Trophoblast cell (in vitro differentiated cells and primary cell): Measurements from ENCODE around the gene TPD52L1.
A peak's percentile ranks its signal among the peaks of the same experiment; 100 is the strongest.

Source experiments
- DNase-seq, 2 donors: peaks; one replicate each; pipeline ENCODE4 v3.0.0-alpha.2; 2016
- H2AFZ ChIP-seq: 2 replicates; pipeline ENCODE4 v1.6.1; 2013; ENCODE audit warnings: low read length, moderate library complexity, mild to moderate bottlenecking; ENCODE audit not compliant: insufficient read depth, poor library complexity
- H2AK5ac ChIP-seq: 2 replicates; pipeline ENCODE4 v1.6.1; 2013; ENCODE audit warnings: mild to moderate bottlenecking, low read length
- H2BK120ac ChIP-seq: 2 replicates; pipeline ENCODE4 v1.6.1; 2013; ENCODE audit warnings: low read length, mild to moderate bottlenecking, moderate library complexity; ENCODE audit not compliant: insufficient read depth, poor library complexity
- H2BK12ac ChIP-seq: 2 replicates; pipeline ENCODE4 v1.6.1; 2013; ENCODE audit warnings: mild to moderate bottlenecking, low read length, moderate library complexity
- H2BK5ac ChIP-seq: 2 replicates; pipeline ENCODE4 v1.6.1; 2013; ENCODE audit warnings: low read length, low read depth, moderate library complexity, mild to moderate bottlenecking; ENCODE audit not compliant: poor library complexity
- H3K14ac ChIP-seq: 2 replicates; pipeline ENCODE4 v1.6.1; 2013; ENCODE audit warnings: mild to moderate bottlenecking, low read length
- H3K18ac ChIP-seq: 2 replicates; pipeline ENCODE4 v1.6.1; 2013; ENCODE audit warnings: mild to moderate bottlenecking, low read length
- H3K23ac ChIP-seq: 2 replicates; pipeline ENCODE4 v1.6.1; 2013; ENCODE audit warnings: low read length
- H3K27ac ChIP-seq: 2 replicates; pipeline ENCODE4 v1.5.1; 2013; ENCODE audit warnings: low read depth, mild to moderate bottlenecking, inconsistent platforms, low read length, moderate library complexity
- H3K27me3 ChIP-seq: 2 replicates; pipeline ENCODE4 v1.6.1; 2013; ENCODE audit warnings: inconsistent platforms, mild to moderate bottlenecking, low read length, moderate library complexity; ENCODE audit not compliant: insufficient read depth
- H3K36me3 ChIP-seq, 2 experiments: 1 replicate in 1 of 2; 2 replicates in 1 of 2; pipeline ENCODE4 v1.6.1; 2013; ENCODE audit warnings: low read length in 2 of 2, mild to moderate bottlenecking in 2 of 2, moderate library complexity in 1 of 2; ENCODE audit not compliant: insufficient read depth in 2 of 2, control insufficient read depth in 1 of 2
- H3K4ac ChIP-seq: 2 replicates; pipeline ENCODE4 v1.6.1; 2013; ENCODE audit warnings: low read depth, mild to moderate bottlenecking, low read length, moderate library complexity
- H3K4me1 ChIP-seq, 2 experiments: 1 replicate in 1 of 2; 2 replicates in 1 of 2; pipeline ENCODE4 v1.6.1; 2013; ENCODE audit warnings: low read length in 2 of 2, mild to moderate bottlenecking in 2 of 2, moderate library complexity in 1 of 2; ENCODE audit not compliant: insufficient read depth in 2 of 2, control insufficient read depth in 1 of 2
- H3K4me2 ChIP-seq: 2 replicates; pipeline ENCODE4 v1.6.1; 2013; ENCODE audit warnings: inconsistent platforms, mild to moderate bottlenecking, low read length, moderate library complexity
- H3K4me3 ChIP-seq: 2 replicates; pipeline ENCODE4 v1.5.1; 2013; ENCODE audit warnings: mild to moderate bottlenecking, low read depth, low read length, inconsistent platforms
- H3K79me1 ChIP-seq: one replicate; pipeline ENCODE4 v1.6.1; 2013; ENCODE audit warnings: low read length
- H3K79me2 ChIP-seq: 2 replicates; pipeline ENCODE4 v1.6.1; 2013; ENCODE audit warnings: low read length, mild to moderate bottlenecking; ENCODE audit not compliant: control insufficient read depth, insufficient read depth, poor library complexity
- H3K9ac ChIP-seq: 2 replicates; pipeline ENCODE4 v1.6.1; 2013; ENCODE audit warnings: mild to moderate bottlenecking, low read length
- H3K9me3 ChIP-seq: 2 replicates; pipeline ENCODE4 v1.6.1; 2013; ENCODE audit warnings: low read depth, mild to moderate bottlenecking, control low read depth, inconsistent platforms, low read length; ENCODE audit not compliant: insufficient read depth
- H4K12ac ChIP-seq: 2 replicates; pipeline ENCODE4 v1.6.1; 2013; ENCODE audit warnings: low read depth, mild to moderate bottlenecking, low read length, moderate library complexity
- H4K8ac ChIP-seq: 2 replicates; pipeline ENCODE4 v1.6.1; 2013; ENCODE audit warnings: low read depth, mild to moderate bottlenecking, low read length, moderate library complexity
- H4K91ac ChIP-seq: one replicate; pipeline ENCODE4 v1.6.1; 2013; ENCODE audit warnings: low read depth, mild to moderate bottlenecking, low read length, moderate library complexity
- WGBS: extraction: QIAGEN DNeasy Blood & Tissue Kit; methylation state at CpG from one replicate; pipeline ENCODE4 v1.1.7; 2013; ENCODE audit warnings: missing lambda C conversion rate; ENCODE audit not compliant: insufficient read length, insufficient coverage; ENCODE audit errors: extremely low coverage; 5-methylcytosine and 5-hydroxymethylcytosine counted together

TPD52L1 gene

DNA sequence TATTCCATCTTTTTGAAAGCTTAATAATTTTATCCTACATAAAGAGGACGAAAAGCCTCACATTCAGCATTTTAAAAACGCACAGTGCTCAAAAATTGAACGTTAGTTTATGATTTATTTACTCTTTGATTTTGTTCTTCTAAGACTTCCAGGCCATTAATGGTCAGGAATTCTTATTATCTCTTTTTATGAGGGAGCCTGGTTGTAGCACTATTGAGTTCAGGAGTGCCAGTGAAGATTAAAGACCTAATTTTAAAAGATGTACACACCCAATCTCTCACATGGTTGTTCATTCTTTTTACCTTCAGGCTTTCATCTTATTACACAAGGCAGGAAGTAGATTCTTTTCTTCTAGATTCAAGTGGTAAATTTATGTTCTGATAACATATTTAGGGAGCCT lies 79.6 kb downstream of the TPD52L1 start:
- H2AK5ac ChIP-seq, result no peak overlapping the region
- H3K4me2 ChIP-seq, result no peak overlapping the region
- H4K12ac ChIP-seq, result no peak overlapping the region
- no CpG with 5 or more reads among the region's 3 CpGs for WGBS
- no peak overlapping the region for H4K8ac ChIP-seq
- no peak overlapping the region for H3K23ac ChIP-seq
- no peak overlapping the region for H3K4ac ChIP-seq
- no peaks in the 10 kb centered on the region for H3K79me2 ChIP-seq
- H3K14ac ChIP-seq, result no peak overlapping the region
- H2BK120ac ChIP-seq, result no peak overlapping the region
- H3K9me3 ChIP-seq, result no peaks in the 10 kb centered on the region
- no peak overlapping the region for H4K91ac ChIP-seq
- no peak overlapping the region for H2BK5ac ChIP-seq
- H3K27ac ChIP-seq, result no peak overlapping the region
- H3K4me1 ChIP-seq, result peaks cover 0 to 2% of the 10 kb centered on the region in 2 experiments
- no peaks in the 10 kb centered on the region for H3K36me3 ChIP-seq
- H3K79me1 ChIP-seq, result peaks cover 3% of the 10 kb centered on the region
- no peak overlapping the region for H3K9ac ChIP-seq
- no peak overlapping the region for H3K18ac ChIP-seq
- no peak overlapping the region for H2AFZ ChIP-seq
- H3K4me3 ChIP-seq, result no peak overlapping the region
- H2BK12ac ChIP-seq, result no peak overlapping the region
- DNase-seq, result peak in 1 of 2 donors; percentile 5
- no peaks in the 10 kb centered on the region for H3K27me3 ChIP-seq

DNA sequence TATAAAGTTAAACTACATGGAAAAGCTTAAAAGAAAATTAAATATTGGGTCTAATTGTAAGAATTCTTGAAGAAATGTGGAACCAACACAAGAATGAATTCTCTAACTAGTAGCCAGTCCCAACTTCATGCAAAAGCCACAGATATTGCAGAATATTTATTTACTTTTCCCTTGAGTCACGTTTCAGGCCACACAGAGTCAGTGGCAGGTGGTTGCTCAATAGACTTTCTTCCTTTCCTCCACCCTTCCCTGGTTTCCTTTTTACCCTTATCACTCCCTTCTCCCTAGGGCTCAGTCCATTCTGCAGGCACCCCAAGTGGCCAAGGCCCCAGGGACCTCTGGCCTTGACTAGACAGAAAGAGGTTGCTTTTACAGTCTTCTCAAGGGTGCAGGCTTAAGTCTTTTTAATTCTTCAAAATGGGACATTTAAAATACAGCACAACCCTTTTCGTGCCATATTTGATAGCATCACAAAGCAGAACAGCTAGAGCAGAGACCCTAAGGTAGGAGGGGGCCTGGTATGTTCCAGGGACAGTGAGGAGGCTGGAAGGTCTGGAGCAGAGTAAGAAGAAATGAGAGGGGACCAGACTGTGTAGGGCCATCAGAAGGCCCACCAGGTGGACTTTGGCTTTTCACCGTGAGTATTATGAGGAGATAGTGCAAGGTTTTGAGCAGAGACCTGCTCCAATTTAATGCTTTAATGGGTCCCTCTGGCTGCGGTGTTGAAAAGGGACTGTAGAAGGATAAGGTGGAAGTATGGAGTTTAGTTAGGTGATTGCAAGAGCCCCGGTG lies 83.2 kb downstream of the TPD52L1 start:
- H3K4me2 ChIP-seq, result no peak overlapping the region
- no peak overlapping the region for H3K23ac ChIP-seq
- H3K27ac ChIP-seq, result no peak overlapping the region
- no CpG with 5 or more reads among the region's 5 CpGs for WGBS
- no peaks in the 10 kb centered on the region for H3K27me3 ChIP-seq
- no peak overlapping the region for H2AFZ ChIP-seq
- no peak overlapping the region for H3K4ac ChIP-seq
- no peak overlapping the region for H2BK120ac ChIP-seq
- H4K91ac ChIP-seq, result no peak overlapping the region
- H3K14ac ChIP-seq, result no peak overlapping the region
- no peaks in the 10 kb centered on the region for H3K9me3 ChIP-seq
- no peak overlapping the region for H3K18ac ChIP-seq
- H4K8ac ChIP-seq, result no peak overlapping the region
- H2BK5ac ChIP-seq, result no peak overlapping the region
- no peak overlapping the region for H2AK5ac ChIP-seq
- H3K79me1 ChIP-seq, result no peaks in the 10 kb centered on the region
- no peaks in the 10 kb centered on the region for H3K4me1 ChIP-seq
- no peak for DNase-seq
- no peak overlapping the region for H2BK12ac ChIP-seq
- no peaks in the 10 kb centered on the region for H3K36me3 ChIP-seq
- no peak overlapping the region for H3K4me3 ChIP-seq
- no peaks in the 10 kb centered on the region for H3K79me2 ChIP-seq
- H3K9ac ChIP-seq, result no peak overlapping the region
- H4K12ac ChIP-seq, result no peak overlapping the region

DNA sequence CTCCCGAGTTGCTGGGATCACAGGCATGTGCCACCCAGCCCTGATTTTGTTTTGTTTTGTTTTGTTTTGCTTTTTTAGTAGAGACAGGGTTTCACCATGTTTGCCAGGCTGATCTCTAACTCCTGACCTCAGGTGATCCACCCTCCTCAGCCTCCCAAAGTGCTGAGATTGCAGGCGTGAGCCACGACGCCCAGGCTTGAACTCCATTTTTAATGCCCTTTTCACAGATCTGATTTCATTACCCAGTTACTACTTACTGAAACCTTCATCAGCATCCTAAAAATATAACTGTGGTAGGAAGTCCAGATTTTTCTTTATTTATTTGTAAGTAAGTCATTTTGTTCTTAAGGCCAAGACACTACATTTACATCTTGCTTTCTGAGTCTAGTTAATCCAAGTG lies 84.2 kb downstream of the TPD52L1 start:
- no peak overlapping the region for H2AFZ ChIP-seq
- H3K23ac ChIP-seq, result no peak overlapping the region
- H4K12ac ChIP-seq, result no peak overlapping the region
- no peaks in the 10 kb centered on the region for H3K79me1 ChIP-seq
- no peaks in the 10 kb centered on the region for H3K27me3 ChIP-seq
- H3K4me1 ChIP-seq, result no peaks in the 10 kb centered on the region
- H3K79me2 ChIP-seq, result no peaks in the 10 kb centered on the region
- H3K9me3 ChIP-seq, result no peaks in the 10 kb centered on the region
- H3K4ac ChIP-seq, result no peak overlapping the region
- H3K4me2 ChIP-seq, result no peak overlapping the region
- H3K9ac ChIP-seq, result no peak overlapping the region
- whole genome bisulfite sequencing, result no CpG with 5 or more reads among the region's 4 CpGs
- no peak overlapping the region for H4K8ac ChIP-seq
- no peak overlapping the region for H3K4me3 ChIP-seq
- no peak overlapping the region for H2AK5ac ChIP-seq
- no peak overlapping the region for H2BK5ac ChIP-seq
- DNase-seq, result no peak
- H2BK120ac ChIP-seq, result no peak overlapping the region
- no peak overlapping the region for H4K91ac ChIP-seq
- no peak overlapping the region for H3K14ac ChIP-seq
- H3K18ac ChIP-seq, result no peak overlapping the region
- no peak overlapping the region for H2BK12ac ChIP-seq
- H3K27ac ChIP-seq, result no peak overlapping the region
- no peaks in the 10 kb centered on the region for H3K36me3 ChIP-seq

DNA sequence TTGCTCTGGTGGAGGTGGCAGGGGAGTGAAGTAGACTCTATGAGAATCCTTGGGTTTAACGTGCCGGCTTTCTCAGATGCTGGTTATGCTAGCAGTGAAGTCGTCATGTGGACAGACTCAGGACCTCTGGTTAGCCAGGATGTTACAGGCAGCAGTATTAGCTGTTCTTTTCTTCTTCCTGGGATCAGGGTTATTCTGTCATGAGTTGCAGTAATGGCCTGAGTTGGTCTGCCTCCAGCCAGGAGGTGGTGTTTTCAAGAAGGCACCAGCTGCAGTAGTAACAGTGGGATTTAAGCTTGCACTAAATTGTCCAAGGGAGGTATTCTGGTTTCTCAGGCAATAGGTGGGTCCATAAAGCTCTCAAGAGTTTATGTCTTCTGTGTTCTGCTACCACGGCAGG lies 91.5 kb downstream of the TPD52L1 start:
- H2BK5ac ChIP-seq, result no peak overlapping the region
- no peaks in the 10 kb centered on the region for H3K79me1 ChIP-seq
- no CpG with 5 or more reads among the region's 4 CpGs for WGBS

More for the DNA sequence above, 91.5 kb downstream of the TPD52L1 start:
- no peak overlapping the region for H4K12ac ChIP-seq
- no peaks in the 10 kb centered on the region for H3K27me3 ChIP-seq
- DNase-seq, result no peak
- no peak overlapping the region for H3K9ac ChIP-seq
- H3K79me2 ChIP-seq, result no peaks in the 10 kb centered on the region
- H3K27ac ChIP-seq, result no peak overlapping the region
- H2BK12ac ChIP-seq, result no peak overlapping the region
- no peak overlapping the region for H3K23ac ChIP-seq
- H3K4me2 ChIP-seq, result no peak overlapping the region
- no peak overlapping the region for H4K91ac ChIP-seq
- no peak overlapping the region for H3K18ac ChIP-seq
- H3K4me3 ChIP-seq, result no peak overlapping the region
- H3K36me3 ChIP-seq, result no peaks in the 10 kb centered on the region
- no peak overlapping the region for H2AFZ ChIP-seq
- H2AK5ac ChIP-seq, result no peak overlapping the region
- peaks cover 4 to 6% of the 10 kb centered on the region in 2 experiments for H3K4me1 ChIP-seq
- H3K14ac ChIP-seq, result no peak overlapping the region
- H4K8ac ChIP-seq, result no peak overlapping the region
- no peaks in the 10 kb centered on the region for H3K9me3 ChIP-seq
- H3K4ac ChIP-seq, result no peak overlapping the region
- no peak overlapping the region for H2BK120ac ChIP-seq
